Mesenchymal stem cell (in vitro differentiated cells and primary cell): ENCODE data around the gene AGER.

ENCODE experiments used
- DNase-seq: peaks from one replicate; pipeline ENCODE4 v3.0.0-alpha.2; 2013
- H2AFZ ChIP-seq: one replicate; pipeline ENCODE4 v1.6.1; 2013; ENCODE audit warnings: low read depth, mild to moderate bottlenecking, control low read depth, inconsistent platforms, low read length, moderate library complexity
- H2AK5ac ChIP-seq: 2 replicates; pipeline ENCODE4 v1.6.1; 2013; ENCODE audit warnings: low read length, moderate library complexity, mild to moderate bottlenecking, inconsistent platforms; ENCODE audit not compliant: severe bottlenecking
- H2BK120ac ChIP-seq: one replicate; pipeline ENCODE4 v1.6.1; 2013; ENCODE audit warnings: low read depth, mild to moderate bottlenecking, inconsistent platforms, low read length, moderate library complexity
- H2BK12ac ChIP-seq, 2 experiments: one replicate each; pipeline ENCODE4 v1.6.1; 2013; ENCODE audit warnings: inconsistent platforms in 2 of 2, low read length in 2 of 2, mild to moderate bottlenecking in 2 of 2, moderate library complexity in 2 of 2, control low read depth in 1 of 2
- H2BK15ac ChIP-seq: one replicate; pipeline ENCODE4 v1.6.1; 2013; ENCODE audit warnings: mild to moderate bottlenecking, low read depth, inconsistent platforms; ENCODE audit not compliant: poor library complexity, severe bottlenecking
- H2BK5ac ChIP-seq: 2 replicates; pipeline ENCODE4 v1.6.1; 2013; ENCODE audit warnings: low read depth, mild to moderate bottlenecking, low read length, control low read depth, inconsistent platforms; ENCODE audit not compliant: poor library complexity, severe bottlenecking
- H3K14ac ChIP-seq, 2 experiments: one replicate each; pipeline ENCODE4 v1.6.1; 2013; ENCODE audit warnings: inconsistent platforms in 2 of 2, low read length in 2 of 2, control low read depth in 1 of 2, mild to moderate bottlenecking in 1 of 2, moderate library complexity in 1 of 2
- H3K18ac ChIP-seq, 2 experiments: one replicate each; pipeline ENCODE4 v1.6.1; 2013; ENCODE audit warnings: inconsistent platforms in 2 of 2, low read length in 2 of 2, control low read depth in 1 of 2, low read depth in 1 of 2, mild to moderate bottlenecking in 1 of 2
- H3K23ac ChIP-seq, 2 experiments: one replicate each; pipeline ENCODE4 v1.6.1; 2013; ENCODE audit warnings: inconsistent platforms in 2 of 2, low read length in 2 of 2, mild to moderate bottlenecking in 2 of 2, moderate library complexity in 2 of 2, control low read depth in 1 of 2
- H3K27ac ChIP-seq: 2 replicates; pipeline ENCODE4 v1.5.1; 2013; ENCODE audit warnings: mild to moderate bottlenecking, moderate library complexity, low read length, control low read depth, inconsistent platforms; ENCODE audit not compliant: poor library complexity, severe bottlenecking
- H3K27me3 ChIP-seq, 2 experiments: 2 replicates each; pipeline versions ENCODE4 v1.6.1 to v1.7.0; 2013; ENCODE audit warnings: low read length in 2 of 2, mild to moderate bottlenecking in 2 of 2, moderate library complexity in 2 of 2, control low read depth in 1 of 2, inconsistent platforms in 1 of 2; ENCODE audit not compliant: control insufficient read depth in 1 of 2, insufficient read depth in 1 of 2
- H3K36me3 ChIP-seq, 2 experiments: 2 replicates each; pipeline versions ENCODE4 v1.6.1 to v1.7.0; 2013; ENCODE audit warnings: low read length in 2 of 2, control low read depth in 1 of 2, inconsistent platforms in 1 of 2, low read depth in 1 of 2, mild to moderate bottlenecking in 1 of 2; ENCODE audit not compliant: insufficient read depth in 2 of 2, control insufficient read depth in 1 of 2
- H3K4ac ChIP-seq, 2 experiments: one replicate each; pipeline ENCODE4 v1.6.1; 2013; ENCODE audit warnings: inconsistent platforms in 2 of 2, low read length in 2 of 2, mild to moderate bottlenecking in 2 of 2, moderate library complexity in 2 of 2, control low read depth in 1 of 2, low read depth in 1 of 2
- H3K4me1 ChIP-seq: 2 replicates; pipeline ENCODE4 v1.6.1; 2013; ENCODE audit warnings: low read depth, low read length, control low read depth; ENCODE audit not compliant: control insufficient read depth, insufficient read depth
- H3K4me2 ChIP-seq: 2 replicates; pipeline ENCODE4 v1.6.1; 2013; ENCODE audit warnings: low read length, mild to moderate bottlenecking, inconsistent platforms; ENCODE audit not compliant: poor library complexity, severe bottlenecking
- H3K4me3 ChIP-seq, 2 experiments: 2 replicates each; pipeline versions ENCODE4 v1.5.1 to v1.7.0; 2013; ENCODE audit warnings: low read length in 2 of 2, mild to moderate bottlenecking in 2 of 2, control low read depth in 1 of 2, low read depth in 1 of 2; ENCODE audit not compliant: insufficient read depth in 1 of 2
- H3K79me1 ChIP-seq: replicated peaks from 2 replicates; pipeline ENCODE4 v1.6.1; 2013; ENCODE audit warnings: mild to moderate bottlenecking, control low read depth, low read length, inconsistent platforms; ENCODE audit not compliant: poor library complexity, severe bottlenecking
- H3K9ac ChIP-seq: 2 replicates; pipeline ENCODE4 v1.7.0; 2013; ENCODE audit warnings: mild to moderate bottlenecking, low read length, moderate library complexity
- H3K9me3 ChIP-seq: 2 replicates; pipeline ENCODE4 v1.7.0; 2013; ENCODE audit warnings: mild to moderate bottlenecking, low read length; ENCODE audit not compliant: control insufficient read depth
- H4K8ac ChIP-seq: one replicate; pipeline ENCODE4 v1.6.1; 2013; ENCODE audit warnings: inconsistent platforms, mild to moderate bottlenecking, low read length, moderate library complexity
- H4K91ac ChIP-seq: one replicate; pipeline ENCODE4 v1.6.1; 2013; ENCODE audit warnings: mild to moderate bottlenecking, low read length, inconsistent platforms
- WGBS: methylation state at CpG from one replicate; pipeline ENCODE4 v1.1.7; 2013; ENCODE audit warnings: mixed read lengths; 5-methylcytosine and 5-hydroxymethylcytosine counted together

Gene AGER

GRCh38 chr6:32198866-32199265 lies 14.8 kb upstream of the AGER start:
- WGBS = 93% methylated on average over 17 of the region's 17 CpGs
- no peak overlapping the region for H2AK5ac ChIP-seq

GRCh38 chr6:32198345-32198696 lies 14.3 kb upstream of the AGER start:
- 94% methylated on average over 2 of the region's 3 CpGs for WGBS
- Histone ChIP-seq H3K18ac (no peak overlapping the region), H3K23ac (no peak overlapping the region), H3K9me3 (no peaks in the 10 kb centered on the region), H2BK15ac (no peak overlapping the region), H3K4me2 (no peak overlapping the region), H3K79me1 (no peaks in the 10 kb centered on the region), H2BK5ac (no peak overlapping the region), H3K4ac (no peak overlapping the region), H3K27ac (no peak overlapping the region), H2BK12ac (no peak overlapping the region), H4K91ac (no peak overlapping the region), H2AFZ (no peak overlapping the region), H3K9ac (no peak overlapping the region), H3K4me3 (no peak overlapping the region), H2AK5ac (no peak overlapping the region), H3K36me3 (no peaks in the 10 kb centered on the region), H3K27me3 (peaks cover 8 to 21% of the 10 kb centered on the region in 2 experiments), H3K4me1 (peaks cover 12% of the 10 kb centered on the region), H3K14ac (no peak overlapping the region), H4K8ac (no peak overlapping the region), H2BK120ac (no peak overlapping the region)
- DNase-seq = no peak

More at GRCh38 chr6:32198866-32199265, 14.8 kb upstream of the AGER start:
- Histone ChIP-seq H3K4me2 (no peak overlapping the region), H3K23ac (no peak overlapping the region), H3K36me3 (no peaks in the 10 kb centered on the region), H3K27me3 (peaks cover 10 to 27% of the 10 kb centered on the region in 2 experiments), H2BK120ac (no peak overlapping the region), H3K4me1 (peaks cover 16% of the 10 kb centered on the region), H3K79me1 (no peaks in the 10 kb centered on the region), H3K4ac (no peak overlapping the region), H2BK5ac (no peak overlapping the region), H2AFZ (no peak overlapping the region), H2BK15ac (no peak overlapping the region), H3K14ac (no peak overlapping the region), H3K18ac (no peak overlapping the region), H3K27ac (no peak overlapping the region), H3K4me3 (no peak overlapping the region), H2BK12ac (no peak overlapping the region), H3K9ac (no peak overlapping the region), H4K8ac (no peak overlapping the region), H4K91ac (no peak overlapping the region), H3K9me3 (no peaks in the 10 kb centered on the region)
- no peak for DNase-seq

- H2BK12ac ChIP-seq = peak overlapping the region in 1 of 2 experiments; percentile 18
- peak overlapping the region; percentile 99 for H3K4me2 ChIP-seq
- no peak overlapping the region for H3K23ac ChIP-seq
- H3K36me3 ChIP-seq = peaks cover 0 to under 1% of the 10 kb centered on the region in 2 experiments
- H3K4me3 ChIP-seq = peak overlapping the region; percentile 86 to 95
- H3K9me3 ChIP-seq = no peaks in the 10 kb centered on the region
- peak overlapping the region; percentile 94 for H4K8ac ChIP-seq
- H3K4ac ChIP-seq = peak overlapping the region; percentile 20 to 71
- peaks cover 22% of the 10 kb centered on the region for H3K4me1 ChIP-seq
- peaks cover 4% of the 10 kb centered on the region for H3K79me1 ChIP-seq
- no peak overlapping the region for H2BK5ac ChIP-seq
- peak overlapping the region; percentile 99 for H3K27ac ChIP-seq
- H3K27me3 ChIP-seq = peaks cover 6 to 16% of the 10 kb centered on the region in 2 experiments
- peak overlapping the region; percentile 11 for H2BK120ac ChIP-seq
- peak overlapping the region; percentile 100 for H3K18ac ChIP-seq
- no peak overlapping the region for H3K14ac ChIP-seq
- peak overlapping the region; percentile 39 for H2BK15ac ChIP-seq
- H3K9ac ChIP-seq = peak overlapping the region; percentile 99
- peak; percentile 50 for DNase-seq
- peak overlapping the region; percentile 58 for H2AK5ac ChIP-seq
- whole genome bisulfite sequencing = 61% methylated on average over 24 of the region's 28 CpGs
- no peak overlapping the region for H2AFZ ChIP-seq
- H4K91ac ChIP-seq = peak overlapping the region; percentile 98
Observed at GRCh38 chr6:32196682-32197616, 12.9 kb upstream of the AGER start.

GRCh38 chr6:32195902-32196681 lies 12.0 kb upstream of the AGER start:
- peak; percentile 91 for DNase-seq
- Histone ChIP-seq H3K9ac (peak overlapping the region; percentile 99), H3K36me3 (peaks cover 0 to 4% of the 10 kb centered on the region in 2 experiments), H3K18ac (peak overlapping the region; percentile 100), H3K23ac (peak overlapping the region; percentile 86 to 92), H2BK12ac (peak overlapping the region; percentile 16 to 49), H2BK15ac (peak overlapping the region; percentile 39), H2AK5ac (peak overlapping the region; percentile 63), H3K4me3 (peak overlapping the region; percentile 86 to 95), H3K9me3 (no peaks in the 10 kb centered on the region), H4K8ac (peak overlapping the region; percentile 94), H2BK5ac (peak overlapping the region; percentile 91), H3K14ac (peak overlapping the region; percentile 68 to 97), H2AFZ (peak overlapping the region; percentile 94), H3K4ac (peak overlapping the region; percentile 98 to 99), H3K4me1 (peaks cover 28% of the 10 kb centered on the region), H2BK120ac (peak overlapping the region; percentile 71), H3K79me1 (peaks cover 11% of the 10 kb centered on the region), H3K27me3 (peaks cover 0 to 8% of the 10 kb centered on the region in 2 experiments), H3K27ac (peak overlapping the region; percentile 99), H4K91ac (peak overlapping the region; percentile 98), H3K4me2 (peak overlapping the region; percentile 99)
- under 1% methylated on average over 46 of the region's 58 CpGs for WGBS
